GM21576 (cell line): ENCODE measurements around the gene ERBB2.
"Not testable (repeated sequence)": the region's sequence is repeated elsewhere in the genome, so short reads cannot be mapped to it uniquely, and the experiment has no call there.

ENCODE experiments used
- ATAC-seq: cut with Tn5 transposase; IDR thresholded peaks from one replicate; pipeline ENCODE4 v1.9.1; 2021; ENCODE audit warnings: mild to moderate bottlenecking, moderate library complexity; ENCODE audit not compliant: unreplicated experiment

The ERBB2 gene

DNA sequence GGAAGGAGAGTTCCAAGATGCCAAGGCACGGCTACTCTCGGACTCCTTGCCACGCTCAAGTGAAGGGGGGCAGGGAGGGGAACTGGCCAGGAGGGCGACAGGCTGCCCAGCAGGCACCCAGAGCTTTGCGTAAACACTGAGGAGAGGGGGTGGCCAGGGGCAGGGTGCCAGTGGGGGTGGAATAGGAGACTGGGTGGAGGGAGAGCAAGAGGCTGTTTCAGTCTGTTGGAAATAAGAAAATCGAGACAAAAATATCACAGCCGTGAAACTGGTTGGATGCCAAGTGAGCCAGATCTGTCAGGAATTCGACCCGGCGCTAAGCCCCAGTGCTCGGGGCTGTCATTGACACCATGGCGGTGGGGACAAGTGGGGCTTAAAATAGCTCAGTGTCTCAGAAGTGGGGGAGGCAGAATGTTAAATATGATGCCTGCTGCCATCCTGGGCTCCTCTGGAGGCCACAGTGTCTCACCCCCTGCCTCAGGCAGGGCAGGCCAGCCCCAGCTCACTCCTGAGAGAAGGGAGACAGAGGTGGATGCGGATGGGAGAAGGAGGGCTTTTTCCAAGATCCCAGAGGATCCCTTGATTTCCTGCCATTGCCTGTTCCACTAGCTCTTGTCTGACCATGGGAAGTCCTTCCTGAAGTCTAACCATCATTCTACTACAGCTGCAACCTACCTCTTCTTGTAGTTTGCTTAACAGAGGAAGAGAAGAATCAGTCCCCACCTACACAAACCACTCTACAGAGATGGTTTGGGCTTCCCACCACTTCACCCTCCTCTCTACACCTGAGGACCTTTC lies 22.1 kb upstream of the ERBB2 start:
- ATAC-seq, result no peak

DNA sequence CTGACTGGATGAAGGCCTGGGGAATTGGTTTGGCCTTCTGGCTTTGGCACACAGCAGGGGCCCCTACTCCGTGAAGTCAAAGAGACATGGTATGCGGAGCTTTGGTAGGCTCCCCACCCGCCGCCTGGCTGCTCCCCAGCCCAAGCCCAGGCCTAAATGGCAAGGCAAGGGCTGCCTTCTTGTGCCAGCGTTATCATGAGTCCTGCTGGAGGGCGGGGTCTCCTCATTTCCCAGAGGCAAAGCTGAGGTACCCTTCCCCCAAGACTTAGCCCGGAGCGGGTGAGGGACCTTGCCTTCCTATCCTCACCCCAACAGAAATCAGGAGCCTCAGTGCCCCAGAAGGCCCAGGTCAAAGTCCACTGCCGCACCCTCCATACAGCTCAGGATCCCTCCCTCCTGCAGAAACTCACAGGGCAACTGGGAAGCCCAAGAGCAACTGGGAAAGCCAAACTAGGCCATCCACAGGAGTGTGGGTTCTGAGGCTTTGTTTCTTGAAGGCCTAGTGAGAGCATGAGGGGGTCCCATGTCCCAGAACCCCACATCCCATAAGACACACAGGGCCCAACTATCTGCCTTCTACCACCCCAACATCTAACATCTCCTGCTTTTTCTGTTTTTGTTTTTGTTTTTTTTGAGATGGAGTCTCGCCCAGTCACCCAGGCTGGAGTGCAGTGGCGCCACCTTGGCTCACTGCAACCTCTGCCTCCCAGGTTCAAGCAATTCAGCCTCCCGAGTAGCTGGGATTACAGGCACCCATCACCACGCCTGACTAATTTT lies 21.3 kb upstream of the ERBB2 start:
- no peak for ATAC-seq

DNA sequence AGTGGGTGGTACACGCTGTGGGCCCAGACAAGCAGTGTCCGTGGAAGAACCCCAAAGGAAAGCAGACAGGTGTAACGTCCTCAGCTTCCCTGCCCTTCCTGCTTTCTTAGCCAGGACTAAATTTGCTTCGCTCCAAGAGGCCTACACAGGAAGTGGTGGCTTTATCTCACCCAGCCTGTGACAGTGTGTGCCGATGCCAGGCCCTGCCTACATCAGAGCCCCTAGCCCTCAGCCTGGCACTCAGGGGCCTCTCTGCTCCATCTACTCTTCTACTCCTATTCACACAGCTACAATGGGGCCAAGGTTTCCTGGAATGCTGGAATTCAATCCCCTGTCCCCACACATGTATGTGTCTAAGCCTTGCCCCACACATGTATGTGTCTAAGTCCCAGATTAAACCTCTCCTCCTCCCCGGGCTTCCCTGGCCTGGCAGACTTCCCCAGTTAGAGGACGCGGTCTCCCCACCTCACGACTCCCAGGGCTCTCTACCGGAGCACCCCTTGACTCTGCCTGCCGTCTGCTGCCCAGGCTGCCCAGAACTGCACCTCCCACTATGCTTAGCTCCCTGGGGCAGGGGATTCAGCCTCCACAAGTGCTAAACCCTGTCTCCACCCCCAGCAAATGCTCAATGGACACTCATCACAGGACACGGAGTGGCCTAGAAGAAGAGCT lies 20.2 kb upstream of the ERBB2 start:
- no peak for ATAC-seq

DNA sequence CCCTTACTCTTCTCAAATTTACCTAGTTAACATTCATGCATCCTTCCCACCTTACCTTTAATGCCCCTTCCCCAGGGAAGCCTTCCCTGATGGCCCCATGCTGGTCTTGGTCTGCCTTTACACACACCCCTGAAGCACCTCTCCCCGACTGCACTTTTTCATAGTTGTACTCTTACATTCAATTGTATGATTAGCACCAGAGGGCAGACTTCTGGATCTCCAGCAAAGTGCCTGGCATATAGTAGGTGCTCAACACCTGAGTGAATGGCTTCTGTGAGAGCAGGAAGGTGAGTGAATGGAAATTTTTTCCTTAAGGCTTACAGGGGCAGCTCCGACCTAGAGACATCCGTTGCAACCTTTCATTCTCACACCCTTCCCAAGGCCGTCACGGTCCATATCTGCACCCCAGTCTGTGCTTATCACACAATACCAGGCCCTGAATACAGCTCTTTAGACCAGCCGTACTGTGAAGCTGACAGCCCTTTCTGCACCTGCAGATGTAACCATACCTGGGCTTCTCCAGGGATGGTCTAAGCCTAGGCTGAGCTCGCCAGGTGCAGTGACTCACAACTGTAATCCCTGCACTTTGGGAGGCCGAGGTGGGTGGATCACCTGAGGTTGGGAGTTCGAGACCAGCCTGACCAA lies 16.4 kb upstream of the ERBB2 start:
- no peak for ATAC-seq

DNA sequence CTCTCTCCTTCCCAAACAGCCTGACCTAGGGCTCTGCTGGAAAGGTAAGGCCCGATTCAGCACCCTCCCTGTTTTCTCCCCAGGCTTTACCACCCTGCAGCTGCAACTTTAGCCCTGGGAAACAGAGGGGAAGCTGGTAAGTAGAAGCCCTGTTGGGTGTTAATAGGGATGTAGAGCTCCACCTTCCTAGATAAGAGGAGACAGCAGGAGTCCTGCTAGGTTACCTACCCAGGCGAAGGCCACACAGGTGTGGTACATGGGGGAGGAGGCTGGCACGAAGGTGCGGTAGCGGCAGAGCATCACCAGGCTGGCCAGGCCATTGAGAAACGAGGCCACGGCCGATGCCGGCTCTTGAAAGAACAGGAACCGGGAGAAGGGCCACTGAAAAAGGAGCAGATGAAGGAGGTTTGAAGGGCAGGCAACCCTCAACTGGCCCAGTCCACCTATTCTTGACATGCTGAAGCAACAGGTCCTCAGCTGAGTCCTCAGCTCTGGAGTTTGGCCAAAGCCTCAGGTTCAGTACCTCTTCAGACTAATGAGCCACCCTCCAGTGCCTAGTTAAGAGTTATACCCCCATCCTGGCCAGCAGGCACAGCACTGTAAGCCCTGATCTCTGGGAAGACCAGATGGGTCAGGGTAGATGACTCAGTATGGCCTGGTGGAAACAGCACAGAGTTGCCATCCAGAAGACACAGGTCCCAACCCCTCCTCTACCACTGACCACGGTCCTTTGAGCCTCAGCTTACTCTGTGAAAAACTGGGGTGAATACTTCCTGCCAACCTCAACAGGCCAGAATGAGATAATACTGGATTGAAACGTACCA lies 15.3 kb upstream of the ERBB2 start:
- no peak for ATAC-seq

DNA sequence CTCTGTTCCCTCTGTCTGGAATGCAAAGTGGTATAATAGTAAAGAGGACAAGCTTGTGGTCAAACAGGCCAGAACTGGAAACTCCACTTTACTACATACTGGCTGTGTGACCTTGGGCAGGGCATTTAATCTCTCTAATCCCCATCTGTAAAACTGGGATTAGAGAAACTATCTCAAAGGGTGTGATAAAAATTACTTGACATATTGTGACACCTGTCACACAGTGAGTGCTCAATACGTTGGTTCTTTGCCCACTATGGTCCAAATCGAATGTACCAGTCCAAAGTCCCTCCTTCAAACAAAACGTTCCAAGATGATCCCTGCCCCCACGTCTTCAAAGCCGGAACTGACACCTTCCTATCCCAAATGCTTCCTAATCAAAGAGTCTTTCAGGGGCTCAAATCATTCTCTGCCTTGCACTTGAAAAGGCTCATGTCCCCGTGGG lies 12.7 kb upstream of the ERBB2 start:
- no peak for ATAC-seq

DNA sequence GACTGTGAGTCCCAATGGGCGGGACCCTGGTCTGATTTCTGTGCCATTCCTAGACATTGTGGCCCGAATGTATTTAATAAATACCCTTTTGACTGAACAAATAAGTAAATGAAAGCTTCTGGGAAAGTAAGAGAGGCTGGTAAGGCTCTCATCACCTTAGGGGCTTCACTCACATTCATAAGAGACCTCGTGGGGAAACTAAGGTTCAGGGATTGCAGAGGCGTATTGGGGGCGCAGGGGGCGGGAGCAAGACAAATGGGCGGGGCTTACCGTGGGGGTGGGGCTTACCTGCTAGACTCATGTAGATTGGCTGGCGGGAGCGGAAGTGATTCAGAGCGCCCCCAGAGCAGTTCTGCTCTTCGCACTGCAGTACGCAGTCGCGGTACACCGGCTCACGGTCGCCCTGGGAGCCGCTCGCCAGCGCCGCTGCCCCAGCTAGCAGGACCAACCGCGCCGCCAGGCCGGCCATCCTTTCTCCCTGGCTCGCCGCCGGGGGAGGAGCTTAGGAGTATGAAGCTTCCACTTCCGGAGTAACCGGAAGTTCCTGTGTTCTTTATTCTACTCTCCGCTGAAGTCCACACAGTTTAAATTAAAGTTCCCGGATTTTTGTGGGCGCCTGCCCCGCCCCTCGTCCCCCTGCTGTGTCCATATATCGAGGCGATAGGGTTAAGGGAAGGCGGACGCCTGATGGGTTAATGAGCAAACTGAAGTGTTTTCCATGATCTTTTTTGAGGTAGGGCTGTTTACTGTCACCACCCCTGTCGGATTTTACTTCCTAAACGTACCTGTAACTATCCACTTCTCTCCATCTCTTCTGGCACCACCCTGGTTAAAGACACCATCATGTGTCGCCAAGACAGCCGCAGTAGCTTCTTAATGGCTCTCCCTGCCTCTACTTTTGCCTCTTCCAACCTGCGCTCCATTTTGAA lies 12.1 kb upstream of the ERBB2 start, which contains the start of gene PGAP3:
Gene PGAP3 (minus strand): TSS at position 512 of the 929 bp plus-strand sequence. CDS start 43 bp downstream, at position 469.
- ATAC-seq, result peak; percentile 84

DNA sequence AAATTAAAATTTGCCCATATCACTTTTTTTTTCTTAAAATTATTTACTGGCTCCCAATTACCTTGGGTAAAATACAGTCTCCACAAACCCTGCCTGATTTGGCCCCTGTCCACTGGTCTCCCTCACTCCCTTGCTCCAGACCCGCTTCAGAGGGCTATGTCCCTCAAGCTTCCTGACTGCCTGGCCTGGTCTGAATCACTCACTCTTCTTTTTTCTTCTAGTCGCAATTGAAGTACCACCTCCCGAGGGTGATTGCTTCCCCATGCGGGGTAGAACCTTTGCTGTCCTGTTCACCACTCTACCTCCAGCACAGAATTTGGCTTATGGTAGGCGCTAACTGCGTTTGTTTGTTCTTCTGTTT lies 11.4 kb upstream of the ERBB2 start:
- ATAC-seq, result no peak

DNA sequence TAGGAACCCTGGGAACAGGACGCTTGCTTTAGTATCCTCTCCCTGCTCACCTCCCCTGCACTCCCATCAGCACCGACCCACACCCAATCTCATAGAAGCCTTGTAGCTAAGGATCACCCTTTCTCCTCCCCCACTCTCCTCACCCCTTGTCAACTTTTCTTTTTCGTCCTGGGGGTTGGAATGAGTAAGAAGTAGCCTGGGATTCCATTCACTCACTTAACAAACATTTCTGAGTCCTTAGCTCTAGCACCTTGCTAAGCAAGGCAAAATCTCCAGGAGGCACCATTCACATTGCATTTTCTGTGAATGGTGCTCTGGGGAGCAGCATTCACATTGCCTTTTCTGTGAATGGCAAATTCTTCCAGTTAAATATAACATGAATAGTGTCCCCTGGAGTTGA lies 10.9 kb upstream of the ERBB2 start:
- no peak for ATAC-seq

DNA sequence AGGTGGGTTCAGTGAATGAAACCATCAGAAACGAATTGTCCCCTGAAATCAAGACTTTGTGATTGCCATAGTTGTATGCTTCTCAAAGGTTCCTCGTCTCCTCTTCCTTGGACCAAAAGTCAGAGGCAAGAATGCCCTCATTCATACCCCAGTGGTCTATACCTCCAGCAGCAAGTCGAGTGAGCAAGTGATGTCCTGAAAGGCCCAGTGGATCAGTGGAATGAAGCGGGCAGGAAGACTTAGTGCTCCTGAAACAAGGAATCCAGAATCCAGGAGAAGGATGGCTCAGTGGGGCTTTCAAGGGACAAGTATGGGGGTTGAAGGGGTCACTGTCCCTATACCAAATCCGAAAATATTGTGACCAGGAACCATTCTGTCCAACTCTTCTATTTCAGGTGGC lies 5.3 kb upstream of the ERBB2 start:
- no peak for ATAC-seq

DNA sequence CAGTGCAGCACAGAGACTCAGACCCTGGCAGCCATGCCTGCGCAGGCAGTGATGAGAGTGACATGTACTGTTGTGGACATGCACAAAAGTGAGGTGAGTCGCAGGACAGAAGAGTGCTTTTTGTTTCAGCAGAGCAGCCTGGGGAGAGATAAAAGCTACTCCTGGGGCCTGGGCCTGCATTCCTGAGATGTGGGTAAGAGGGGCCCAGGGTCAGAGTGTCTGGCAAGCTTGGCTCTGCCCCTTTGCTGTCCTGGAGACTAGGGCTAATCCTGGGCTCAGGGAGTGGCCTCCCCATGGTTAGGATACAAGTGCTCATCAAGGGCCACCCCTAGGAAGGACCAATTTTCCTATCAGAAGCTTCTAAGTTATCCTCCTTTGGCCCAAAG lies 4.8 kb upstream of the ERBB2 start:
- ATAC-seq, result no peak

DNA sequence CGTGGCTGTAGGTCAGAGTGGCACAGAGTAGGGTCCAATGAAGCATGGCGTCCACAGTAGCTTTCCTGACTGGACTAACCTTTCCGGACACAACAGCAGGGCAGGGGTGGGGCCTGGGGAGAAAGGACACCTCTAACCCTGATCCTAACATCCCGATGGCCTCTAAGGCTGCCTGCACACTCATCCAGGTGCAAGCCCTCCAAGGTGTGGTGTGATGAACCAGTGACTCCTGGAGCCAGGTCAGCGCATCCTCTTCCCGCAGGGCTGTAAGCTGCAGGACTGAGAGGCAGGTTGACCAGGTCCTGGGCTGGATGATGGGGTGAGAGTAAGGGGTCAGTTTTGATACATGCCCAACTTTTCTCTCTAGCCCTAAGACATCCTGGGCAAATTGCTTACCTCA lies 3.1 kb upstream of the ERBB2 start:
- no peak for ATAC-seq

DNA sequence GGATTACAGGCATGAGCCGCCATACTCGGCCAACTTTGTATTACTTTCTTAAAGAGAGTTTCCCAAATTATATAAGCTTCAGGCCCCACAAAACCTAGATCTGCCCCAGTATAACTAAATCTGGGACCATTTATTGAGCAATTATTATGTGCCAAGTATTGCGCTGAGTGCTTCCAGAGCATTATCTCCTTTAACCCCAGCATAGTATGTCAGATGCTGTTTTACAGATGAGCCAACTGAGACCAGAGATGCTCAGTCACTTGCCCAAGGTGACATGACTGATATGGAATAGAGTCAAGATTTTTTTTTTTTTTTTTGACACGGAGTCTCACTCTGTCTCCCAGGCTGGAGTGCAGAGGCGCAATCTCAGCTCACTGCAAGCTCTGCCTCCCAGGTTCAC lies 1.9 kb upstream of the ERBB2 start:
- no peak for ATAC-seq

DNA sequence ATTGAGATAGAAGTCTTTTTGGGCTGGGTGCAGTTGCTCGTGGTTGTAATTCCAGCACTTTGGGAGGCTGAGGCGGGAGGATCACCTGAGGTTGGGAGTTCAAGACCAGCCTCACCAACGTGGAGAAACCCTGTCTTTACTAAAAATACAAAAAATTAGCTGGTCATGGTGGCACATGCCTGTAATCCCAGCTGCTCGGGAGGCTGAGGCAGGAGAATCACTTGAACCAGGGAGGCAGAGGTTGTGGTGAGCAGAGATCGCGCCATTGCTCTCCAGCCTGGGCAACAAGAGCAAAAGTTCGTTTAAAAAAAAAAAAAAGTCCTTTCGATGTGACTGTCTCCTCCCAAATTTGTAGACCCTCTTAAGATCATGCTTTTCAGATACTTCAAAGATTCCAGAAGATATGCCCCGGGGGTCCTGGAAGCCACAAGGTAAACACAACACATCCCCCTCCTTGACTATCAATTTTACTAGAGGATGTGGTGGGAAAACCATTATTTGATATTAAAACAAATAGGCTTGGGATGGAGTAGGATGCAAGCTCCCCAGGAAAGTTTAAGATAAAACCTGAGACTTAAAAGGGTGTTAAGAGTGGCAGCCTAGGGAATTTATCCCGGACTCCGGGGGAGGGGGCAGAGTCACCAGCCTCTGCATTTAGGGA lies 577 bp upstream of the ERBB2 start:
- ATAC-seq, result not testable (repeated sequence)

DNA sequence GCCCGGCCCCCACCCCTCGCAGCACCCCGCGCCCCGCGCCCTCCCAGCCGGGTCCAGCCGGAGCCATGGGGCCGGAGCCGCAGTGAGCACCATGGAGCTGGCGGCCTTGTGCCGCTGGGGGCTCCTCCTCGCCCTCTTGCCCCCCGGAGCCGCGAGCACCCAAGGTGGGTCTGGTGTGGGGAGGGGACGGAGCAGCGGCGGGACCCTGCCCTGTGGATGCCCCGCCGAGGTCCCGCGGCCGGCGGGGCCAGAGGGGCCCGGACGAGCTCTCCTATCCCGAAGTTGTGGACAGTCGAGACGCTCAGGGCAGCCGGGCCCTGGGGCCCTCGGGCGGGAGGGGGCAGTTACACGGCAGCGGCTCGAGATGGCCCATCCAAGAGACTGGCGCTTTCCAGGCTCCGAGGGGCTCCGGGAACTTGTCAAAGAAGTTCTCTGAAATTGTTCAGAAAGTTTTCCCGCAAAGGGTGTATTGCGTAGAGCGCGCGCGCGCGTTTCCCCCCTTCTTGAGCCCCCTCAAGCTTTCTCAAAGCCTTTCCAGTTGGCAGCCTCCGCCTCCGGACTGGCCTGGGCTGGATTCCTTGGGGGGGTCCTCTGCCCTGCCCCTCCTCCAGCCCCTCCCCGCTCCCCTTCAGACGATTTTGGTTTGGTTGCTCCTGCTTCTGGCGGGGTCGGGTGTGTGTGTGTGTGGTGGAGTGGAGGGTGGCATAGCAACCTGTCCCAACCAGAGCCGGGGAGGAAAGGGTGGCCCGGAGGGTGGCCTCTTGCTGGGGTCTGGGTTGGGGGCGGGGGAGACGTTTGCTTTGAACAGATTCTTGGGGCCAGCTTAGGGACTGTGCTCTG lies 504 bp downstream of the ERBB2 start:
- no peak for ATAC-seq

DNA sequence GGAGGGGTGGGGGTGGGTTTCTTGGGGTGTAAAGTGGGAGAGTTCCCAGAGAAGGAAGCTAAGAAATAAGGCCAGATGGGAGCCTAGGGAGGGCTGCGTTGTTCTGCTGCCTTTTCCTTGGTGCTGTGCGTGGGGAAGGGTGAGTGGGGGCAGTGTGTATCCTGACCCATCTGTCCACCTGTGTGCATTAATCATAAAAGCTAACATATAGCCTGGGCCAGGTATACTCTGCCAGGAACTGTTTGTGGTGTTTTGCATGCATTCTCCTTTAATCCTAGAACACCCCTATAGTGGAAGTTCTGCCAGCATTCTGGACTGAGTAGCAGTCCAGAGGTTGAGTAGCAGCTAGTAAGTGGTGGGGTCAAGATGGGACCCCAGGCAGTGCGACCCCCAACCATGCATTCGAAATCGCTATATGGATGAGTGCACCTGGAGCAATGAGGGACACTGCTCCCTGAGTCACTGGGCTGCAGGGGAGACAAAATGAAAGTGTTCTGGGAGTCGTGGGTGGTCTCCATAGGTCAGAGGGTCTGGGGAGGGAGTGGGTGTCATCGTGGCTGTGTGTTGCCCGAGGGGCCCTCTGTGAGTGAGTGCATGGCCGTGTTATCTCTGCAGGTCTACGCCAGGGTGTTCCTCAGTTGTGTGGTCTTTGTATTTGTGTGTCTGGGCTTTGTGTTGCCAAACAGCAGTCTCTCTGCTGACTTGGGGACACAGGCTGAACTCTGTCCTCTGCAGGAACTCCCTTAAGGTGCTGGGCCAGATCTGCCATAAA lies 1.3 kb downstream of the ERBB2 start:
- no peak for ATAC-seq

DNA sequence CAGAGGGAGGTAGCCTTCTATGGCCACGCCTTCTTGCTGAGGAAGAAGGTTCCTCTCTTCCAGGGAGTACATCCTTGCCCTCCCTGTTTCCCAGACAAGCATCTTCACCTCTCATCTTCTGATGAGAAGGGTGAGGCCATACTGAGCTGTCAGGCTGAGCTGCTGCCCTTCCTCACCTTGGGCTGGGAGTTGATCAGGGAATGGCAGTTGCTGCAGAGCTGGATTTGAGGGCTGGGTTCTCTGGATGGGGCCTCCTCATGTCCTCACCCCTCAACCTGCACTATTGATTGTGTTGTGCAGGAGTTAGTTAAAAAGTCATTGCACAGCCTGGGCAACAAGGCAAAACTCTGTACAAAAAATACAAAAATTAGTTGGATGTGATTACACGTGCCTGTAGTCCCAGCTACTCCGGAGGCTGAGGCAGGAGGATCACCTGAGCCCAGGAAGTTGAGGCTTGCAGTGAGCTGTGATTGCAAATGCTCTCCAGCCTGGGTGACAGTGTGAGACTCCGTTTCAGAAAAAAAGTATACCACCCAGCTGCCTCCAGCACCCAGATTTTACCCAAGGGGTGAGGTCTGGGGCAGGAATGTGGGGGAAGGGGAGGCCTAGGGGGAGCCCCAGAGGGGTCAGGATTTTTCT lies 2.0 kb downstream of the ERBB2 start:
- ATAC-seq, result no peak
